Activated CD4-positive, alpha-beta T cell treated with anti-CD3 and anti-CD28 coated beads, Interleukin-2, Interleukin-6, amounts not matched to agents 100 ng/mL and 50 ng/mL, durations not matched to agents 16 hours and 8 hours (primary cell): ENCODE results near the gene HIPK2.

Source experiments
- DNase-seq: peaks from one replicate; pipeline ENCODE4 v3.0.0-alpha.2; 2020

Gene HIPK2

GRCh38 chr7:139580435-139580834, 197.4 kb downstream of the HIPK2 start:
- DNase-seq: no peak

GRCh38 chr7:139576179-139576973, 201.4 kb downstream of the HIPK2 start:
- no peak for DNase-seq

- no peak for DNase-seq
These were observed 202.5 kb downstream of the HIPK2 start for GRCh38 chr7:139575338-139575680.

GRCh38 chr7:139574618-139575337, 203.0 kb downstream of the HIPK2 start:
- DNase-seq: no peak

- DNase-seq: no peak
These were observed 203.9 kb downstream of the HIPK2 start for GRCh38 chr7:139573871-139574270.

GRCh38 chr7:139572704-139573385, 205.0 kb downstream of the HIPK2 start:
- no peak for DNase-seq

- DNase-seq: no peak
These were observed 205.7 kb downstream of the HIPK2 start for GRCh38 chr7:139572071-139572470.

GRCh38 chr7:139571651-139572050, 206.1 kb downstream of the HIPK2 start:
- no peak for DNase-seq

- DNase-seq: no peak
These were observed 206.6 kb downstream of the HIPK2 start for GRCh38 chr7:139571190-139571589.

- no peak for DNase-seq
These were observed 207.2 kb downstream of the HIPK2 start for GRCh38 chr7:139570626-139571025.

GRCh38 chr7:139570119-139570518, 207.7 kb downstream of the HIPK2 start:
- no peak for DNase-seq

- no peak for DNase-seq
These were observed 208.8 kb downstream of the HIPK2 start for GRCh38 chr7:139568813-139569490.

GRCh38 chr7:139568346-139568675, 209.5 kb downstream of the HIPK2 start:
- DNase-seq: no peak

GRCh38 chr7:139567647-139568345, 210.0 kb downstream of the HIPK2 start:
- DNase-seq: no peak

- no peak for DNase-seq
These were observed 210.8 kb downstream of the HIPK2 start for GRCh38 chr7:139566736-139567646.

- no peak for DNase-seq
These were observed 211.7 kb downstream of the HIPK2 start for GRCh38 chr7:139566075-139566474.

- DNase-seq: no peak
These were observed 213.9 kb downstream of the HIPK2 start for GRCh38 chr7:139563856-139564255.

- DNase-seq: no peak
These were observed 214.7 kb downstream of the HIPK2 start for GRCh38 chr7:139562961-139563565.

GRCh38 chr7:139562491-139562890, 215.3 kb downstream of the HIPK2 start:
- DNase-seq: no peak

- DNase-seq: no peak
These were observed 217.1 kb downstream of the HIPK2 start for GRCh38 chr7:139560678-139561077.

GRCh38 chr7:139560199-139560598, 217.6 kb downstream of the HIPK2 start:
- no peak for DNase-seq
